TTC549 (cell line): ENCODE data around the gene MAGEA9B.
"Not testable (repeated sequence)": the region's sequence is repeated elsewhere in the genome, so short reads cannot be mapped to it uniquely, and the experiment has no call there.

ENCODE experiments used
- FAIRE-seq: peaks from 2 replicates; lab custom pipeline; 2012; peaks lifted over from hg19 to GRCh38; lab: Jason Lieb, UNC

MAGEA9B gene

GRCh38 chrX:149571770-149572169, 15.5 kb downstream of the MAGEA9B start:
- no peak for FAIRE-seq

DNA sequence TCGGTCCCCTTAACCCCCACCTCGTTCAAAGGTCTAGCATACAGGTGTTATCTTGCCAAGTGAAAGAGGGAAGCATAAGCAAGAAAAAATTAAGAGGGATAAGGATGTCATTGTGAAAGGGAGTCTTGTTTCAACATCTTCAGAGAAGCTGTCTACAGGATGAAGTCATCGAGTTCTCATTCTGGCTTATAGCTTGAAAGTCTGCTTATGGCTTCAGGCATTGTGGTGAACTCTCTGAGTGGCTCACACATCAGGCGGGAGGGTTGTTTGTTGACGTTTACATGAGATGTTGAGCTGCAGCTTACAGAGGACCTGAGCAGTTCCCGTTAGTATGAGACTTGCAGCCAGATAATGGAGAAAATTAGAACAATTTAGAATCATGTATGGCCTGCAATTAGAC, 16.6 kb downstream of the MAGEA9B start:
- FAIRE-seq = no peak

- FAIRE-seq = no peak
These were observed 17.5 kb downstream of the MAGEA9B start for GRCh38 chrX:149569770-149570169.

- no peak for FAIRE-seq
These were observed 18.5 kb downstream of the MAGEA9B start for GRCh38 chrX:149568701-149569296.

- FAIRE-seq = no peak
These were observed 19.4 kb downstream of the MAGEA9B start for GRCh38 chrX:149567621-149568417.

- no peak for FAIRE-seq
These were observed 23.9 kb downstream of the MAGEA9B start for GRCh38 chrX:149563359-149563758.

- FAIRE-seq = not testable (repeated sequence)
These were observed 32.0 kb downstream of the MAGEA9B start for GRCh38 chrX:149555251-149555650.

GRCh38 chrX:149551939-149552248, 35.4 kb downstream of the MAGEA9B start:
- not testable (repeated sequence) for FAIRE-seq

- not testable (repeated sequence) for FAIRE-seq
These were observed 35.9 kb downstream of the MAGEA9B start for GRCh38 chrX:149551245-149551938.

DNA sequence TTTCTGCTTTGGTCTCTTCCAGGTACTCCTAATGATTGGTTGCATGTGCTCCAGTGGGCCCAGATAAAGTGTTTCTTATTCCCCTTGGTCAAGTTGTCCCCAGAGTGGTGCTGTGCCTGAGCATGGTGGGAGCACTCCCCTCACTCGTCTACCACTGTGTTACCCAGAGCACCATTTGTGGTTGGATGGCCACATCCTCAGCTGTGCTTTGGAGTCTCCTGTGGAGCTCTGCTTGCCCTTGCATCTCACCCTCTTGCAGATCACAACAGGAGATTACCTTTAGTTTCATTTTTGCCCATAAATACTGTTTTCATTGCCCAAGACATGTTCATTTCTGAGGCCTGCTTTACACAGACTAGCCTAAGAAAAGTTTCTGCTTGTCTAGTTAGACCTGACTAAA, 36.8 kb downstream of the MAGEA9B start:
- FAIRE-seq = not testable (repeated sequence)

DNA sequence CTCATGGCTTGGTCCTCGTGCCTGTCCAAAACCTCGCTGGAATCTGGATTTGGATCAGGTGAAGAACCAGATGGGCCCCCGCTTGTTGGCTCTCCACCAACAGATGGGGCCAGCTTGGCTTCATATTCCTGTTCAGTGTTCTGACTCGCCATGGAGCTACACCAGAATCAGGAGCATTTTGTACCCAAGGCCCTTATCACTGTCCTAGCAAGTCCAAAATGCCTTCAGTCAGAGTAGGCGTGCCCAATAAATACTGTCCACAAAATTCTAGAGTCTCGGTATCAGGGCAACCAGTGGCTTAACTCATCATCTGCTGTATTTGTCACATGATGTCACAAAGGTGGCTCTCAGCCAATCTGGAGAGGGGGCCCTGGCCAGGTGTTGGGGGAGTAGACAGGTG, 37.6 kb downstream of the MAGEA9B start, which contains the start of gene HSFX3:
HSFX3 (minus strand) TSS at position 224 of the 400 bp plus-strand sequence; CDS start at position 152, 72 bp downstream.
- FAIRE-seq = not testable (repeated sequence)

DNA sequence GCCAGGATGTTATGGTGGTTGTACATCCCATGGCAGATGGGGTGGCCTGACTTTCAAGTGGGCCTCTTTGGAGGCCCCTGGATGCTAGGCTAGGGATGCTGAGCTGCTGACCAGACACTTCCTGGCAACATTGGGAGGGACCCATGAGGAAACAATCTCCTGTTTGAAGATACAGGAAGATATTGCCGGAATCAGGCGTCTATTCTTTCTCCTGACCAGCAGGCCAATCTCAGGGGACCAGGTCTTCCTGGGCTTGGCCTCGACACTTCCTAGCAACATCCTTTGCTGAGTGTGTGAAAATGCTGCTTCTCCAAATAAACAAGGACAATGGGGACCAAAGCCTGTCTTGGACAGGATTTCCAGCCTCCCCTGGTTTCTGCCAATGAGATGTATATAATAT, 39.5 kb downstream of the MAGEA9B start:
- not testable (repeated sequence) for FAIRE-seq

GRCh38 chrX:149546962-149547361, 40.3 kb downstream of the MAGEA9B start:
- FAIRE-seq = not testable (repeated sequence)

- FAIRE-seq = not testable (repeated sequence)
These were observed 41.4 kb downstream of the MAGEA9B start for GRCh38 chrX:149545545-149546543.

GRCh38 chrX:149541521-149542047, 45.7 kb downstream of the MAGEA9B start:
- FAIRE-seq = no peak

DNA sequence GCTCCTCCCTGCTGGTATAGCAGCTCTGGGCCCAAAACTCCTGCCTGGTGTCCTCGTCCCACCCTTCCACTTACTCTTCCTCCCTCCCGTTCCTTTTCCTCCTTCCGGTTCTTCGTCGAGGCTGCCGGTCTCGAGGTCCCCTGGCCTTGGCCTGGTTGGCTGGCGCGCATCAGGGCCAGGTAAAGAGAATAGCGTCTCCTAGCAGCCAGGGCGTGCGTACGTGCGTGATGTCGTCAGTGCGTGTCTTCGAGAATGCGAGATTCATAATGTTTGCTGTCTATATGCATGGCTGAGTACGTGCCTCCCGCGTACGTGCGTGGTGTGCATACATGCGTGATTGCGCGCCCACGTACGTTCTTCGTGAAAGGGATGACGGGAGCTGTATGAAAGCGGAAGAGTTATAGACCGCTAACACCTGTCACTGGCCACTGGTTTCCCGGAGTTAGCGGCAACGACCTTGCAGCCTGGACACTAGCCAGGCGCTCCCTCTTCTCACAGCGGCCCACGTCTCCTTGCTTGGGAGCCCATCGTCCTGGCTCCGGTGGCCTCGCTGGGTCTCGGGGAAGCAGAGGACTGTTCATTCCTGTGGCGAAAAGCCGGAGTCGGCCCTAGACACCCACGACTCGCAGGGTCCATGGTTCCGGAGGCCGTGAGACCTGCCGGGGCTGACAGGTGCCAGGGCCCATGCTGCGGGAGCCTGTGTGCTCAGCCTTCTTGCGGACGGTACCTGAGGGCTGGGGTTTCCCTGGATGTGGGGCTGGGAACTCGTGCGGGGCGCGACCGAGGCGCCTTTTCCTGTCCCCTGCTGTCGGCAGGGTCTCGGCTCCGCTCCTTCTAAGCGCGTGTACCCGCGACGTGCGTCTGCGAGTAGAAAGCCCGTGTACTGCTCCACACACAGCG, 46.4 kb downstream of the MAGEA9B start, which contains the start of gene EOLA1:
EOLA1 (plus strand) TSS at position 392 of the 900 bp plus-strand sequence. CDS start 4,619 bp downstream, outside the sequence.
- FAIRE-seq = no peak

DNA sequence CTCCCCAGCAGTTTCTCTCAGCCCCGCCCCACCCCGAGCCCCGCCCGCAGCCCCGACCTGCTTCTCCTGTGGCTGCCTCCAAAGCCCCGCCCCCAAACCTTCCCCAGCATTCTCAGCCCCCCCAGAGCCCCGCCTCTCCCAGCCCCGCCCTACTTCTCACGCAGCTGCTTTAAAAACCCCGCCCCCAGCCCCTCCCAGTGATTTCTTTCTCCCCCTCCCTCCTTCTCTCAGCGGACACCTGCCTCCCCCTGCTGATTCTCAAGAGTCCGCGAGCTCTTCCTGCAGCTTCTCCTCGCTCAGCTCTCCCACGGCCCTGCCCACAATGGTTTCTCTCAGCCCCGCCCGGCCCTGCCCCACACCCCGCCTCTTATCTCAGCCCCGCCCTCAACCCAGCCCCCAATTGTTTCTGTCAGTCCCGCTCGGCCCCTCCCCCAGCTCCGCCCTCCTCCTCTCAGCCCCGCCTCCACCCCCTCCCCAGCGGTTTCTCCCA, 47.1 kb downstream of the MAGEA9B start:
- FAIRE-seq = no peak

GRCh38 chrX:149539283-149540130, 47.8 kb downstream of the MAGEA9B start:
- no peak for FAIRE-seq

DNA sequence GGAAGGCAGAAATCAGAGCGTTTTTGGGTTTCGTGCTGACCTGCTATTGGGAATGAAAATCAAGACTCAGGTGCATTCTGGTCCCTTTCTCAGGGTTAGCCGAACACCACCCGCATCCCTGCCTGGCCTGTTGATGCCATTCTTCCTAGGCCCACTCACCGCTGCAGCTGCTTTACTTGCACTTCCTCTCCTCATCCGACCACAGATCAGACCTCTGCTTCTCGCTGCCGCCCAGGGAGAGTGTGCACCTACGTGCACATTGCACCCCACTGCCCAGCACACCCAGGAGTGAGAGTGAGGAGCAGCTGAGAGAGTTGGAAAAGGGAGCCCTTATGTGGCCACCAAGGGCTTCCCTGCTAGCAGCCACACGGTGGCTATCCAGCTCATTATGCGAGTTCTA, 49.8 kb downstream of the MAGEA9B start:
- FAIRE-seq = not testable (repeated sequence)
